CD4-positive, alpha-beta T cell (primary cell): ENCODE measurements around the gene DOCK9. TPM values are rescaled to one million over a fixed set of nuclear protein-coding genes. Genes with fewer than 3 reads are reported as not detected.

Experiments
- ATAC-seq: fragments of 200-7000 bp; cut with Tn5 transposase; one replicate; pipeline ENCODE4 v1.10.0; 2022; ENCODE audit warnings: mild to moderate bottlenecking; ENCODE audit not compliant: poor library complexity
- CTCF ChIA-PET: fragments of 350-600 bp; sonication (Branson Sonifier 250); formaldehyde crosslinking; loops from one replicate; lab custom pipeline; 2021; ENCODE audit warnings: antibody characterized with exemption, inconsistent platforms; lab: Charles Lee
- POLR2A ChIA-PET: fragments of 350-600 bp; sonication (Branson Sonifier 250); formaldehyde crosslinking; loops from one replicate; lab custom pipeline; 2021; ENCODE audit warnings: antibody characterized with exemption, inconsistent platforms; lab: Charles Lee
- DNase-seq, 14 experiments: peaks; one replicate each; pipeline ENCODE4 v3.0.0-alpha.2; 2013 to 2020; ENCODE audit warnings: mixed read lengths in 2 of 14
- H3K27ac ChIP-seq, 2 donors: one replicate each; pipeline versions ENCODE4 v1.5.1 to v1.7.0; 2013; ENCODE audit warnings: low read length in 2 of 2, low read depth in 1 of 2, mild to moderate bottlenecking in 1 of 2
- H3K27me3 ChIP-seq, 2 experiments: 1 replicate in 1 of 2; 2 replicates in 1 of 2; pipeline versions ENCODE4 v1.6.1 to v1.7.0; 2013; ENCODE audit warnings: low read length in 2 of 2, control low read depth in 1 of 2, mild to moderate bottlenecking in 1 of 2, moderate library complexity in 1 of 2; ENCODE audit not compliant: insufficient read depth in 2 of 2, control insufficient read depth in 1 of 2
- H3K36me3 ChIP-seq: one replicate; pipeline ENCODE4 v1.6.1; 2013; ENCODE audit warnings: low read length, control low read depth; ENCODE audit not compliant: insufficient read depth
- H3K4me1 ChIP-seq: one replicate; pipeline ENCODE4 v1.6.1; 2013; ENCODE audit warnings: low read length, control low read depth; ENCODE audit not compliant: insufficient read depth
- H3K4me3 ChIP-seq: one replicate; pipeline ENCODE4 v1.5.1; 2013; ENCODE audit warnings: mild to moderate bottlenecking, low read length, moderate library complexity
- H3K9me3 ChIP-seq, 2 experiments: 1 replicate in 1 of 2; 2 replicates in 1 of 2; pipeline versions ENCODE4 v1.6.1 to v1.7.0; 2013; ENCODE audit warnings: low read length in 2 of 2, mild to moderate bottlenecking in 2 of 2, control low read depth in 1 of 2, moderate library complexity in 1 of 2; ENCODE audit not compliant: control insufficient read depth in 1 of 2, insufficient read depth in 1 of 2
- H3K27ac Mint-ChIP-seq: one replicate; pipeline ENCODE4 v1.8.0; 2020; ENCODE audit warnings: mixed read lengths
- H3K27me3 Mint-ChIP-seq: one replicate; pipeline ENCODE4 v1.8.0; 2021; ENCODE audit warnings: mixed read lengths
- H3K36me3 Mint-ChIP-seq: one replicate; pipeline ENCODE4 v1.8.0; 2021; ENCODE audit warnings: low read depth, mixed read lengths
- H3K4me1 Mint-ChIP-seq: one replicate; pipeline ENCODE4 v1.8.0; 2021; ENCODE audit warnings: low read depth, mixed read lengths
- H3K4me3 Mint-ChIP-seq: one replicate; pipeline ENCODE4 v1.8.0; 2020; ENCODE audit warnings: mild to moderate bottlenecking, mixed read lengths
- H3K9me3 Mint-ChIP-seq: one replicate; pipeline ENCODE4 v1.8.0; 2020; ENCODE audit warnings: mixed read lengths
- CTCF ChIP-seq: fragments of 200-600 bp; IDR thresholded peaks from one replicate; pipeline ENCODE4 v1.8.0; 2022; ENCODE audit warnings: antibody characterized with exemption, mild to moderate bottlenecking
- intact Hi-C, 2 experiments: fragments of 100-400 bp; cut with DNase I in 1 of 2; cut with micrococcal nuclease in 1 of 2; formaldehyde crosslinking; loops; one replicate each; pipeline versions ENCODE4 v1.15.1 to v1.9.0; 2023 to 2025; cut with DNase I, micrococcal nuclease
- total RNA-seq, 174 experiments: library from RNA in 2 of 174; stranded (reverse) in 2 of 174; gene quantifications; one replicate each; pipeline ENCODE4 v1.2.3 and lab custom pipeline; 2021 to 2026

The DOCK9 gene
- total RNA-seq, 2 experiments from 2014 or later = 76.3 to 79.3 TPM

GRCh38 chr13:98804336-98804855 lies 173.5 kb downstream of the DOCK9 start:
- ChIA-PET POLR2A (no interaction called here), CTCF (no interaction called here)
- intact Hi-C loops = no loop called here
- Histone ChIP-seq H3K36me3 (peaks cover 82% of the 10 kb centered on the region), H3K27ac (no peak overlapping the region), H3K9me3 (no peaks in the 10 kb centered on the region), H3K4me3 (no peak overlapping the region), H3K4me1 (no peaks in the 10 kb centered on the region), H3K27me3 (no peaks in the 10 kb centered on the region)
- H3K4me3 Mint-ChIP-seq = no peak overlapping the region
- DNase-seq (no peak), ATAC-seq (no peak)
- H3K27ac Mint-ChIP-seq = no peak overlapping the region
- TF ChIP-seq CTCF = no peak
- no peaks in the 10 kb centered on the region for H3K9me3 Mint-ChIP-seq
- no peaks in the 10 kb centered on the region for H3K4me1 Mint-ChIP-seq
- no peaks in the 10 kb centered on the region for H3K27me3 Mint-ChIP-seq
- peaks cover 95% of the 10 kb centered on the region for H3K36me3 Mint-ChIP-seq

GRCh38 chr13:98803921-98804320 lies 173.9 kb downstream of the DOCK9 start:
- H3K4me1 Mint-ChIP-seq = no peaks in the 10 kb centered on the region
- ChIA-PET POLR2A (no interaction called here), CTCF (no interaction called here)
- H3K9me3 ChIP-seq = no peaks in the 10 kb centered on the region
- no peak for TF ChIP-seq CTCF
- no peak overlapping the region for H3K27ac ChIP-seq
- H3K27me3 ChIP-seq = no peaks in the 10 kb centered on the region
- ATAC-seq = no peak
- no peaks in the 10 kb centered on the region for H3K9me3 Mint-ChIP-seq
- no peaks in the 10 kb centered on the region for H3K27me3 Mint-ChIP-seq
- peaks cover 95% of the 10 kb centered on the region for H3K36me3 Mint-ChIP-seq
- intact Hi-C loops = no loop called here
- no peak overlapping the region for H3K4me3 Mint-ChIP-seq
- no peaks in the 10 kb centered on the region for H3K4me1 ChIP-seq
- DNase-seq = no peak
- no peak overlapping the region for H3K4me3 ChIP-seq
- no peak overlapping the region for H3K27ac Mint-ChIP-seq
- peaks cover 78% of the 10 kb centered on the region for H3K36me3 ChIP-seq

GRCh38 chr13:98803111-98803561 lies 174.7 kb downstream of the DOCK9 start:
- Histone ChIP-seq H3K27me3 (no peaks in the 10 kb centered on the region), H3K27ac (no peak overlapping the region), H3K9me3 (no peaks in the 10 kb centered on the region), H3K4me1 (no peaks in the 10 kb centered on the region), H3K36me3 (peaks cover 79% of the 10 kb centered on the region), H3K4me3 (no peak overlapping the region)
- CTCF ChIA-PET = no interaction called here
- Mint-ChIP-seq H3K4me1 (no peaks in the 10 kb centered on the region), H3K9me3 (no peaks in the 10 kb centered on the region), H3K4me3 (no peak overlapping the region), H3K36me3 (peaks cover 97% of the 10 kb centered on the region), H3K27ac (no peak overlapping the region), H3K27me3 (no peaks in the 10 kb centered on the region)
- DNase-seq (no peak), ATAC-seq (no peak)
- TF ChIP-seq CTCF = no peak
- POLR2A ChIA-PET = no interaction called here
- intact Hi-C loops = no loop called here
